NCI-H2107 treated with DMSO at 0.1 percent for 48 hours (cell line): ENCODE measurements around the gene TEX2.

ENCODE experiments used
- DNase-seq: peaks from one replicate; lab custom pipeline; 2025; ENCODE audit not compliant: unreplicated experiment; lab: John Stamatoyannopoulos, UW

TEX2 gene

GRCh38 chr17:64263000-64263766 is at the start of gene TEX2:
TSS of gene TEX2 (minus strand) at chr17:64263260. CDS start at chr17:64214217, 49,043 bp downstream.
- DNase-seq = peak; percentile 91

- DNase-seq = no peak
These were observed 46.6 kb upstream of the TEX2 start for GRCh38 chr17:64309710-64310109.

- DNase-seq = no peak
These were observed 46.0 kb upstream of the TEX2 start for GRCh38 chr17:64309021-64309420.

GRCh38 chr17:64306850-64307463 is 43.9 kb upstream of the TEX2 start:
- no peak for DNase-seq

- DNase-seq = no peak
These were observed 41.5 kb upstream of the TEX2 start for GRCh38 chr17:64304551-64304950.

GRCh38 chr17:64300699-64300965 is 37.6 kb upstream of the TEX2 start:
- no peak for DNase-seq

- no peak for DNase-seq
These were observed 34.5 kb upstream of the TEX2 start for GRCh38 chr17:64297467-64298088.

- DNase-seq = no peak
These were observed 33.2 kb upstream of the TEX2 start for GRCh38 chr17:64296246-64296645.

- no peak for DNase-seq
These were observed 32.1 kb upstream of the TEX2 start for GRCh38 chr17:64295146-64295545.

- DNase-seq = no peak
These were observed 28.3 kb upstream of the TEX2 start for GRCh38 chr17:64291268-64291851.

- no peak for DNase-seq
These were observed 26.7 kb upstream of the TEX2 start for GRCh38 chr17:64289741-64290141.

GRCh38 chr17:64282753-64283080 is 19.7 kb upstream of the TEX2 start:
- DNase-seq = no peak

- DNase-seq = peak; percentile 49
These were observed 19.1 kb upstream of the TEX2 start for GRCh38 chr17:64281962-64282752.

GRCh38 chr17:64278614-64279013 is 15.6 kb upstream of the TEX2 start:
- no peak for DNase-seq

- DNase-seq = no peak
These were observed 14.9 kb upstream of the TEX2 start for GRCh38 chr17:64277831-64278562.

- no peak for DNase-seq
These were observed 14.0 kb upstream of the TEX2 start for GRCh38 chr17:64276961-64277505.

- DNase-seq = no peak
These were observed 12.0 kb upstream of the TEX2 start for GRCh38 chr17:64275016-64275415.

- DNase-seq = no peak
These were observed 9.9 kb upstream of the TEX2 start for GRCh38 chr17:64273006-64273405.

- no peak for DNase-seq
These were observed 7.8 kb upstream of the TEX2 start for GRCh38 chr17:64270885-64271284.
